CD4-positive, CD25-positive, alpha-beta regulatory T cell (primary cell): ENCODE measurements around the gene SLC6A20. TPM values are rescaled to one million over a fixed set of nuclear protein-coding genes. Genes with fewer than 3 reads are reported as not detected.

Experiments
- ATAC-seq, 2 donors: fragments of 150-1000 bp; cut with Tn5 transposase; one replicate each; pipeline ENCODE4 v1.10.0; 2021; ENCODE audit warnings: low read depth in 2 of 2, moderate number of reproducible peaks in 2 of 2, moderate library complexity in 1 of 2
- DNase-seq, 3 donors: peaks; one replicate each; pipeline versions ENCODE4 v3.0.0 to v3.0.0-alpha.2; 2012 to 2022; ENCODE audit warnings: mixed read lengths in 1 of 3
- H3K27ac ChIP-seq: one replicate; pipeline ENCODE4 v1.7.0; 2013; ENCODE audit warnings: mild to moderate bottlenecking, low read length; ENCODE audit not compliant: insufficient read depth, poor library complexity, severe bottlenecking
- H3K27me3 ChIP-seq: one replicate; pipeline ENCODE4 v1.7.0; 2013; ENCODE audit warnings: low read length; ENCODE audit not compliant: control insufficient read depth, insufficient read depth
- H3K36me3 ChIP-seq: one replicate; pipeline ENCODE4 v1.7.0; 2013; ENCODE audit warnings: mild to moderate bottlenecking, low read length, moderate library complexity; ENCODE audit not compliant: control insufficient read depth, insufficient read depth
- H3K4me1 ChIP-seq: 2 replicates; pipeline ENCODE4 v1.7.0; 2013; ENCODE audit warnings: mild to moderate bottlenecking, low read length; ENCODE audit not compliant: insufficient read depth, control insufficient read depth, poor library complexity, severe bottlenecking
- H3K4me3 ChIP-seq: one replicate; pipeline ENCODE4 v1.7.0; 2013; ENCODE audit warnings: low read depth, mild to moderate bottlenecking, low read length, moderate library complexity
- H3K9me3 ChIP-seq, 2 experiments: 1 replicate in 1 of 2; 2 replicates in 1 of 2; pipeline ENCODE4 v1.7.0; 2013; ENCODE audit warnings: low read length in 2 of 2, mild to moderate bottlenecking in 1 of 2, moderate library complexity in 1 of 2; ENCODE audit not compliant: control insufficient read depth in 2 of 2
- H3K27ac Mint-ChIP-seq, 3 donors: one replicate each; pipeline ENCODE4 v1.8.0; 2020 to 2022; ENCODE audit warnings: mild to moderate bottlenecking in 3 of 3, mixed read lengths in 3 of 3, moderate library complexity in 2 of 3
- H3K27me3 Mint-ChIP-seq: one replicate; pipeline ENCODE4 v1.8.0; 2022; ENCODE audit warnings: mild to moderate bottlenecking, mixed read lengths
- H3K36me3 Mint-ChIP-seq: one replicate; pipeline ENCODE4 v1.8.0; 2020; ENCODE audit warnings: mixed read lengths
- H3K4me1 Mint-ChIP-seq, 4 donors: one replicate each; pipeline ENCODE4 v1.8.0; 2020 to 2022; ENCODE audit warnings: mixed read lengths in 4 of 4, mild to moderate bottlenecking in 1 of 4
- H3K4me3 Mint-ChIP-seq, 4 donors: one replicate each; pipeline ENCODE4 v1.8.0; 2020 to 2022; ENCODE audit warnings: mild to moderate bottlenecking in 4 of 4, mixed read lengths in 4 of 4, moderate library complexity in 3 of 4
- H3K9me3 Mint-ChIP-seq, 7 donors: one replicate each; pipeline ENCODE4 v1.8.0; 2020 to 2022; ENCODE audit warnings: mixed read lengths in 7 of 7, mild to moderate bottlenecking in 3 of 7, moderate library complexity in 2 of 7
- polyA plus RNA-seq, 4 donors: library from polyadenylated mRNA; unstranded; fragments of 300-500 nt; fragmentation: Illumina TruSeq; gene quantifications; one replicate each; pipeline ENCODE4 v1.2.3, GENCODE V29; 2021
- total RNA-seq: library from RNA; stranded (reverse); gene quantifications from one replicate; pipeline ENCODE4 v1.2.3, GENCODE V29; 2022

SLC6A20 gene
- total and polyA plus RNA-seq, 5 donors from 2014 or later = 0.54 TPM; not detected in 4

- no peak for DNase-seq
- Histone ChIP-seq H3K4me1 (no peaks in the 10 kb centered on the region), H3K9me3 (no peaks in the 10 kb centered on the region), H3K27ac (no peak overlapping the region), H3K27me3 (no peaks in the 10 kb centered on the region), H3K4me3 (no peak overlapping the region), H3K36me3 (peaks cover 60% of the 10 kb centered on the region)
- Mint-ChIP-seq H3K4me1 (peaks cover 20 to 44% (median 37%) of the 10 kb centered on the region in 4 donors), H3K9me3 (no peaks in the 10 kb centered on the region), H3K27me3 (no peaks in the 10 kb centered on the region), H3K27ac (peak overlapping the region in 1 of 3 donors; percentile 90), H3K36me3 (peaks cover 60% of the 10 kb centered on the region), H3K4me3 (no peak overlapping the region)
- ATAC-seq = no peak
Measured at GRCh38 chr3:45724911-45725310, 71.4 kb downstream of the SLC6A20 start.

GRCh38 chr3:45719655-45720487 is 76.5 kb downstream of the SLC6A20 start:
- no peaks in the 10 kb centered on the region for H3K27me3 Mint-ChIP-seq
- no peaks in the 10 kb centered on the region for H3K4me1 ChIP-seq
- peaks cover 60% of the 10 kb centered on the region for H3K36me3 Mint-ChIP-seq
- H3K27me3 ChIP-seq = no peaks in the 10 kb centered on the region
- no peaks in the 10 kb centered on the region for H3K9me3 ChIP-seq
- H3K27ac ChIP-seq = peak overlapping the region; percentile 10
- H3K4me3 Mint-ChIP-seq = no peak overlapping the region
- H3K4me3 ChIP-seq = no peak overlapping the region
- ATAC-seq (no peak), DNase-seq (no peak)
- peaks cover 5 to 23% (median 21%) of the 10 kb centered on the region in 4 donors for H3K4me1 Mint-ChIP-seq
- H3K9me3 Mint-ChIP-seq = peaks cover 0 to 1% (median 0%) of the 10 kb centered on the region in 7 donors
- H3K27ac Mint-ChIP-seq = peak overlapping the region; percentile 20 to 54 (median 45)
- H3K36me3 ChIP-seq = peaks cover 68% of the 10 kb centered on the region

- no peaks in the 10 kb centered on the region for H3K9me3 ChIP-seq
- no peaks in the 10 kb centered on the region for H3K27me3 Mint-ChIP-seq
- peaks cover 0 to 1% (median 0%) of the 10 kb centered on the region in 7 donors for H3K9me3 Mint-ChIP-seq
- H3K4me1 ChIP-seq = no peaks in the 10 kb centered on the region
- no peak overlapping the region for H3K27ac ChIP-seq
- H3K27me3 ChIP-seq = no peaks in the 10 kb centered on the region
- peaks cover 42% of the 10 kb centered on the region for H3K36me3 Mint-ChIP-seq
- no peak overlapping the region for H3K4me3 ChIP-seq
- peaks cover 64% of the 10 kb centered on the region for H3K36me3 ChIP-seq
- peak overlapping the region in 1 of 3 donors; percentile 63 for H3K27ac Mint-ChIP-seq
- H3K4me1 Mint-ChIP-seq = peaks cover 0 to 16% (median 10%) of the 10 kb centered on the region in 4 donors
- ATAC-seq = no peak
- no peak for DNase-seq
- no peak overlapping the region for H3K4me3 Mint-ChIP-seq
Measured at GRCh38 chr3:45716790-45717336, 79.5 kb downstream of the SLC6A20 start.

GRCh38 chr3:45715945-45716344 is 80.4 kb downstream of the SLC6A20 start:
- Mint-ChIP-seq H3K9me3 (peaks cover 0 to 1% (median 0%) of the 10 kb centered on the region in 7 donors), H3K27ac (peak overlapping the region in 2 of 3 donors; percentile 63 to 71), H3K36me3 (peaks cover 46% of the 10 kb centered on the region), H3K4me1 (peaks cover 0 to 17% (median 12%) of the 10 kb centered on the region in 4 donors), H3K4me3 (no peak overlapping the region), H3K27me3 (no peaks in the 10 kb centered on the region)
- Histone ChIP-seq H3K9me3 (no peaks in the 10 kb centered on the region), H3K36me3 (peaks cover 70% of the 10 kb centered on the region), H3K4me1 (no peaks in the 10 kb centered on the region), H3K27me3 (no peaks in the 10 kb centered on the region), H3K4me3 (no peak overlapping the region), H3K27ac (no peak overlapping the region)
- ATAC-seq (no peak), DNase-seq (no peak)

- Mint-ChIP-seq H3K4me1 (peaks cover 0 to 13% (median 11%) of the 10 kb centered on the region in 4 donors), H3K9me3 (peaks cover 0 to 1% (median 0%) of the 10 kb centered on the region in 7 donors), H3K4me3 (peak overlapping the region in 1 of 4 donors; percentile 64), H3K27me3 (no peaks in the 10 kb centered on the region), H3K27ac (peak overlapping the region in 2 of 3 donors; percentile 5 to 29), H3K36me3 (peaks cover 47% of the 10 kb centered on the region)
- Histone ChIP-seq H3K27me3 (no peaks in the 10 kb centered on the region), H3K9me3 (no peaks in the 10 kb centered on the region), H3K4me1 (no peaks in the 10 kb centered on the region), H3K4me3 (no peak overlapping the region), H3K27ac (no peak overlapping the region), H3K36me3 (peaks cover 83% of the 10 kb centered on the region)
- ATAC-seq (no peak), DNase-seq (no peak)
Measured at GRCh38 chr3:45712434-45713110, 83.8 kb downstream of the SLC6A20 start.

GRCh38 chr3:45711931-45712330 is 84.4 kb downstream of the SLC6A20 start:
- Mint-ChIP-seq H3K27ac (no peak overlapping the region), H3K9me3 (no peaks in the 10 kb centered on the region), H3K36me3 (peaks cover 46% of the 10 kb centered on the region), H3K4me3 (no peak overlapping the region), H3K4me1 (peaks cover 0 to 15% (median 12%) of the 10 kb centered on the region in 4 donors), H3K27me3 (no peaks in the 10 kb centered on the region)
- no peaks in the 10 kb centered on the region for H3K4me1 ChIP-seq
- DNase-seq (no peak), ATAC-seq (no peak)
- H3K27me3 ChIP-seq = no peaks in the 10 kb centered on the region
- H3K9me3 ChIP-seq = no peaks in the 10 kb centered on the region
- H3K4me3 ChIP-seq = no peak overlapping the region
- H3K27ac ChIP-seq = no peak overlapping the region
- H3K36me3 ChIP-seq = peaks cover 83% of the 10 kb centered on the region

- no peak for DNase-seq
- Histone ChIP-seq H3K9me3 (no peaks in the 10 kb centered on the region), H3K27me3 (no peaks in the 10 kb centered on the region), H3K4me1 (peaks cover 5% of the 10 kb centered on the region), H3K27ac (no peak overlapping the region), H3K4me3 (no peak overlapping the region), H3K36me3 (peaks cover 71% of the 10 kb centered on the region)
- no peak for ATAC-seq
- peaks cover 19 to 52% (median 44%) of the 10 kb centered on the region in 4 donors for H3K4me1 Mint-ChIP-seq
- no peaks in the 10 kb centered on the region for H3K27me3 Mint-ChIP-seq
- no peaks in the 10 kb centered on the region for H3K9me3 Mint-ChIP-seq
- peak overlapping the region in 1 of 4 donors; percentile 10 for H3K4me3 Mint-ChIP-seq
- peak overlapping the region; percentile 7 to 78 (median 60) for H3K27ac Mint-ChIP-seq
- H3K36me3 Mint-ChIP-seq = peaks cover 48% of the 10 kb centered on the region
Measured at GRCh38 chr3:45705839-45706808, 90.2 kb downstream of the SLC6A20 start.
